HFFc6 (cell line): ENCODE results near the gene TMEM14A. TPM values are rescaled to one million over a fixed set of nuclear protein-coding genes. Genes with fewer than 3 reads are reported as not detected.

Experiments used
- DNase-seq: peaks from one replicate; pipeline ENCODE4 v3.0.0-alpha.2; 2018
- H3K27ac Mint-ChIP-seq: 2 replicates; pipeline ENCODE4 v1.8.0; 2020; ENCODE audit warnings: mild to moderate bottlenecking, mixed read lengths
- H3K27me3 Mint-ChIP-seq: 2 replicates; pipeline ENCODE4 v1.8.0; 2021; ENCODE audit warnings: mild to moderate bottlenecking, moderate library complexity, mixed read lengths; ENCODE audit not compliant: insufficient read depth
- H3K36me3 Mint-ChIP-seq: 2 replicates; pipeline ENCODE4 v1.8.0; 2021; ENCODE audit warnings: low read depth, mixed read lengths
- H3K4me1 Mint-ChIP-seq: 2 replicates; pipeline ENCODE4 v1.8.0; 2020; ENCODE audit warnings: low read depth, mixed read lengths
- H3K4me3 Mint-ChIP-seq: 2 replicates; pipeline ENCODE4 v1.8.0; 2020; ENCODE audit warnings: mild to moderate bottlenecking, moderate library complexity, mixed read lengths
- H3K9me3 Mint-ChIP-seq: 2 replicates; pipeline ENCODE4 v1.8.0; 2020; ENCODE audit warnings: mild to moderate bottlenecking, mixed read lengths
- total RNA-seq, 6 experiments: library from RNA; stranded (reverse); fragmentation: NEBNext Ultra II Directional; extraction: Animal tissue kit (Norgen Biotek cat#: 25700); gene quantifications; 2 replicates in 1 of 6; 3 replicates in 5 of 6; pipeline ENCODE4 v1.2.3, GENCODE V29; 2021
- TF ChIP-seq, protein P1 (sequence below): fragments of 200-600 bp; sonication (generic); IDR thresholded peaks from 2 replicates; pipeline ENCODE4 v1.5.0; 2021; ENCODE audit warnings: antibody characterized with exemption, mild to moderate bottlenecking

Gene TMEM14A
- total RNA-seq, 6 experiments from 2014 or later, result 36.3 to 48.0 (median 45.0) TPM

DNA sequence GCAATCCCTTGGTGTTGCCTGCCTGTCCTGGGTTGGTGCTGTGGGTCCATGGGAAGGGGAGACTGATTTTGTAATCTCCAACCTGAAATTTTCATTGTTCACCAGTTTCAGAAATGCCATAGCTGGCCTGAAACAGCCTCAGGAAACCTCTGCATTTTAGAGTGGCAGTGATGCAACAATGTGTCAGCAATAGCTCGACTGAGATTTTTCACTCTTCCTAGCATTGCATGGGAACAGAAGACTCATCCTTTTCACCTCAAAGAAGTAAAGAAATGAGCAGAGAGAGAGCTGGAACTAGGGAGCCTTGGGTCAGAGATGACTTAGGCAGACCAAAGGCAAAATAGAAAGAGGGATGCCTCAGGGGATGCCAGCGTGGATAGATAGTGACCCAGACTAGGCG lies 23.7 kb upstream of the TMEM14A start:
- DNase-seq, result peak; percentile 53
- no peaks in the 10 kb centered on the region for H3K9me3 Mint-ChIP-seq
- no peak overlapping the region for H3K4me3 Mint-ChIP-seq
- H3K27me3 Mint-ChIP-seq, result peaks cover 3% of the 10 kb centered on the region; the same call in 1 of the 2 replicates
- peak overlapping the region; percentile 59 for H3K27ac Mint-ChIP-seq
- peaks cover 55% of the 10 kb centered on the region for H3K4me1 Mint-ChIP-seq
- no peaks in the 10 kb centered on the region for H3K36me3 Mint-ChIP-seq
- TF ChIP-seq, protein P1, sequence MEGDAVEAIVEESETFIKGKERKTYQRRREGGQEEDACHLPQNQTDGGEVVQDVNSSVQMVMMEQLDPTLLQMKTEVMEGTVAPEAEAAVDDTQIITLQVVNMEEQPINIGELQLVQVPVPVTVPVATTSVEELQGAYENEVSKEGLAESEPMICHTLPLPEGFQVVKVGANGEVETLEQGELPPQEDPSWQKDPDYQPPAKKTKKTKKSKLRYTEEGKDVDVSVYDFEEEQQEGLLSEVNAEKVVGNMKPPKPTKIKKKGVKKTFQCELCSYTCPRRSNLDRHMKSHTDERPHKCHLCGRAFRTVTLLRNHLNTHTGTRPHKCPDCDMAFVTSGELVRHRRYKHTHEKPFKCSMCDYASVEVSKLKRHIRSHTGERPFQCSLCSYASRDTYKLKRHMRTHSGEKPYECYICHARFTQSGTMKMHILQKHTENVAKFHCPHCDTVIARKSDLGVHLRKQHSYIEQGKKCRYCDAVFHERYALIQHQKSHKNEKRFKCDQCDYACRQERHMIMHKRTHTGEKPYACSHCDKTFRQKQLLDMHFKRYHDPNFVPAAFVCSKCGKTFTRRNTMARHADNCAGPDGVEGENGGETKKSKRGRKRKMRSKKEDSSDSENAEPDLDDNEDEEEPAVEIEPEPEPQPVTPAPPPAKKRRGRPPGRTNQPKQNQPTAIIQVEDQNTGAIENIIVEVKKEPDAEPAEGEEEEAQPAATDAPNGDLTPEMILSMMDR, result no peak

DNA sequence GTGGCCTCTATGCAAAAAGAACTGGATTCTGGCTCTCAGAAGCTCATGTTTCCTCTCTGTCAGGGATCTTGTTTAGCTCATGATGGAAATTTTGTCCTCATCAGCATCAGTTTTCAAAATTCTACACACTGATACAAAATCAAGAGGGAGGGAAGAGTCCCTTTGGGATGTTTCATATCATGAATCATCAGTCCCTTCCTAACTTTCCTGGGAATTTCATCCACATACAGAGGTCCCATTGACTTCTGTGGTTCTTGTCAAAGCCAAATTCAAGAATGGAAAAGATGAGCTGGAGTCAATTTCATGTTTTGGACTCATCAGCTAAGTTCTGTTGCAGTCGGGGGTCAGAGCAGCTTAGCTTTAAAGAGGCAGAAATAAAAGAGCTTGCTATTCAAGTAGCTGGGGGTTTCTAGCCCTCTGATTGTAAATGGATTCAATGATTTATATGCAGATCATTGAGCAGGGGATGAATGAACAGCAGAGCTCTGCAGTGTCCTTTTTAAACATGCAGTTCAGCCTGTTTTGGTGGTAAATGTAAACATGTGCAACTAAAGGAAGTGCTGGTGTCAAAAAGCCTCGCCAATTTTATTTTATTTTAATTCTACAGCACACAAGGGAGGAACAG lies 21.3 kb upstream of the TMEM14A start:
- DNase-seq, result no peak
- Mint-ChIP-seq H3K27me3 (peaks cover 4% of the 10 kb centered on the region), H3K27ac (no peak overlapping the region)

DNA sequence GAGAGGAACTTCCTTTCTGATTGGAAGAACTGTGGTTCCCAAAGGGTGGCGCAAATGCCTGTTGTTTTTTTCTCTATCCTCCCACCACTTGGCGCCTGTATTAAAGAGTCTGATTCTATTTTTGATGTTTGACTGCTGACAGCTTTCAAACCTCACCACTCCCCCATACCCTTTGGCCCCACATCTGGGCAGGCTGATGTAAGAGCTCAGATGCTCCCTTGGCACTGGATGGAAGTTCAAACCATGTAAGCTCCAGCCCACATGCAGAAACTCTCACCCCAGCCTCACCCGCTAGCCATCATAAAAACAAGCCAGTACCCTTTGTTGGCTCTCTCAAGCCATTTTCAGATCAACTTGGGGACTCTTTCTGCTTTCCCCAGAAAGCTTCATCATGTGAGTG lies 20.0 kb upstream of the TMEM14A start:
- peaks cover 70% of the 10 kb centered on the region for H3K4me1 Mint-ChIP-seq
- H3K27me3 Mint-ChIP-seq, result peaks cover 4% of the 10 kb centered on the region
- no peaks in the 10 kb centered on the region for H3K9me3 Mint-ChIP-seq
- no peak overlapping the region for H3K4me3 Mint-ChIP-seq
- H3K36me3 Mint-ChIP-seq, result no peaks in the 10 kb centered on the region
- DNase-seq, result no peak
- no peak overlapping the region for H3K27ac Mint-ChIP-seq
- TF ChIP-seq, protein P1, result no peak

More for the DNA sequence above, 21.3 kb upstream of the TMEM14A start:
- TF ChIP-seq, protein P1, result no peak
- Mint-ChIP-seq H3K9me3 (no peaks in the 10 kb centered on the region), H3K4me3 (no peak overlapping the region), H3K4me1 (peaks cover 70% of the 10 kb centered on the region), H3K36me3 (no peaks in the 10 kb centered on the region)

DNA sequence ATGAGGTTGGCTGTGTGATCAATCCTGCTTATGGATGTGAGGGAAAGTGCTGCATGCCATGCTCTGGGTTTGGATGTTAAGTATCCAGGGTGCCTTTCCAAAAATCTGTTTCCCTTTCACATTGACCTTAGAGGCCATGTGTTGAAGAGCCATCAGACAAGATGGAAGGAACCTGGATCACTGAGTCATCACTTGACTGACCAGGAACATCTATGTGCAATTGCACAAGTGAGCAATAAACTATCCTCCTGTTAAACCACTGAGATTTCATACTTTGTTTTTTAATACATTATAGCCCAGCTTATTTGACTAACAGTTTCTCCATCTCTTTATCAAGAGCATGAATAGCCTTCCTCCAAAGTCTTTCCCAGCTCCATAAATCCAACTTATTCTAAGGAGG lies 17.8 kb upstream of the TMEM14A start:
- Mint-ChIP-seq H3K27me3 (peaks cover 6% of the 10 kb centered on the region), H3K27ac (no peak overlapping the region), H3K4me3 (no peak overlapping the region), H3K36me3 (no peaks in the 10 kb centered on the region), H3K4me1 (peaks cover 54% of the 10 kb centered on the region), H3K9me3 (no peaks in the 10 kb centered on the region)
- DNase-seq, result no peak
- TF ChIP-seq, protein P1, result no peak

DNA sequence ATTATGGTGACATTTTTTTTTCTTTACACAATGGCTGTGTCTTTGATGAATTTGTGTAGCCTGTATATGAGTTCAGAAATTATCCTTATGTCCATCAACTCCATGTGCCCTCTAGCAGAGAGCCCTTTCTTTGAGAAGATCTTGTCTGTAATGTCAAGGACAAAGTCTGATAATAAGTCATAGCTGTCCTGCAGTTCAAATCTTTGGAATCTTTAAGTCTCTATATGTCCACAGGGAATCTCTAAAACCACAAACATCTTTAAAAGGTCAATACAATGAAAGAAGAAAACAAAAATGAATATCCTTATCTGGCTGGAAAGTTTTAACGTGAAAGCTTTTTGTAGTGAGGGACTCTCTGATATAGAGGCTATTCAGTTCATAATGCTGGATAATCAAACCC lies 16.9 kb upstream of the TMEM14A start:
- peaks cover 6% of the 10 kb centered on the region for H3K27me3 Mint-ChIP-seq
- DNase-seq, result no peak
- no peaks in the 10 kb centered on the region for H3K36me3 Mint-ChIP-seq
- H3K27ac Mint-ChIP-seq, result no peak overlapping the region
- H3K4me3 Mint-ChIP-seq, result no peak overlapping the region
- no peaks in the 10 kb centered on the region for H3K9me3 Mint-ChIP-seq
- TF ChIP-seq, protein P1, result no peak
- peaks cover 46% of the 10 kb centered on the region for H3K4me1 Mint-ChIP-seq
